GM23338 (cell line): ENCODE data around the gene ZMYND19. TPM values are rescaled to one million over a fixed set of nuclear protein-coding genes. Genes with fewer than 3 reads are reported as not detected.

Experiments
- ATAC-seq: fragments of 200-7000 bp; cut with Tn5 transposase; 3 replicates; pipeline ENCODE4 v1.9.1; 2020
- DNase-seq: peaks from one replicate; pipeline ENCODE4 v3.0.0-alpha.2; 2015; ENCODE audit warnings: low spot score
- H2AFZ ChIP-seq: fragments of 200-600 bp; sonication (generic); 2 replicates; pipeline ENCODE4 v1.8.0; 2016; ENCODE audit warnings: antibody characterized with exemption, mild to moderate bottlenecking, moderate library complexity
- H3F3A ChIP-seq: fragments of 200-600 bp; sonication (generic); replicated peaks from 2 replicates; pipeline ENCODE4 v1.8.0; 2017; ENCODE audit warnings: antibody characterized with exemption, mixed run types, low read depth
- H3K27ac ChIP-seq: fragments of 200-600 bp; sonication (generic); 2 replicates; pipeline ENCODE4 v1.6.1; 2016; ENCODE audit warnings: low read depth
- H3K27me3 ChIP-seq: fragments of 200-600 bp; sonication (generic); 2 replicates; pipeline ENCODE4 v1.8.0; 2016; ENCODE audit warnings: mild to moderate bottlenecking, mixed run types, moderate library complexity; ENCODE audit not compliant: insufficient read depth
- H3K36me3 ChIP-seq: fragments of 200-600 bp; sonication (generic); 2 replicates; pipeline ENCODE4 v1.8.0; 2016; ENCODE audit warnings: mild to moderate bottlenecking; ENCODE audit not compliant: insufficient read depth
- H3K4me1 ChIP-seq: fragments of 200-600 bp; sonication (generic); 2 replicates; pipeline ENCODE4 v1.8.0; 2016; ENCODE audit warnings: mild to moderate bottlenecking, moderate library complexity; ENCODE audit not compliant: insufficient read depth
- H3K4me2 ChIP-seq: fragments of 200-600 bp; sonication (generic); 2 replicates; pipeline ENCODE4 v1.7.1; 2017; ENCODE audit warnings: mixed run types
- H3K4me3 ChIP-seq: fragments of 200-600 bp; sonication (generic); 2 replicates; pipeline ENCODE4 v1.6.1; 2016; ENCODE audit warnings: mixed run types
- H3K79me2 ChIP-seq: fragments of 200-600 bp; sonication (generic); replicated peaks from 2 replicates; pipeline ENCODE4 v1.8.0; 2017; ENCODE audit warnings: mild to moderate bottlenecking; ENCODE audit not compliant: insufficient read depth
- H3K9me2 ChIP-seq: fragments of 200-600 bp; sonication (generic); 2 replicates; pipeline ENCODE4 v1.8.0; 2017; ENCODE audit not compliant: insufficient read depth
- H4K20me1 ChIP-seq: fragments of 200-600 bp; sonication (generic); replicated peaks from 2 replicates; pipeline ENCODE4 v1.8.0; 2017; ENCODE audit warnings: mild to moderate bottlenecking; ENCODE audit not compliant: insufficient read depth
- H3K27ac Mint-ChIP-seq: 2 replicates; pipeline ENCODE4 v1.8.0; 2020; ENCODE audit warnings: inconsistent platforms, mild to moderate bottlenecking, moderate library complexity, mixed read lengths
- H3K27me3 Mint-ChIP-seq: 3 replicates; pipeline ENCODE4 v1.8.0; 2022; ENCODE audit warnings: low read depth, mild to moderate bottlenecking, moderate library complexity, mixed read lengths, inconsistent platforms; ENCODE audit not compliant: insufficient read depth, poor library complexity
- H3K36me3 Mint-ChIP-seq: 3 replicates; pipeline ENCODE4 v1.8.0; 2021; ENCODE audit warnings: low read depth, mild to moderate bottlenecking, inconsistent platforms, moderate library complexity, mixed read lengths
- H3K4me1 Mint-ChIP-seq: 3 replicates; pipeline ENCODE4 v1.8.0; 2020; ENCODE audit warnings: mild to moderate bottlenecking, inconsistent platforms, mixed read lengths
- H3K4me3 Mint-ChIP-seq: 3 replicates; pipeline ENCODE4 v1.8.0; 2021; ENCODE audit warnings: moderate library complexity, mild to moderate bottlenecking, inconsistent platforms, mixed read lengths
- H3K9me3 Mint-ChIP-seq: 3 replicates; pipeline ENCODE4 v1.8.0; 2020; ENCODE audit warnings: moderate library complexity, mild to moderate bottlenecking, inconsistent platforms, mixed read lengths
- CREB1 ChIP-seq: fragments of 250-450 bp; sonication (Bioruptor Pico); IDR thresholded peaks from 2 replicates; pipeline ENCODE4 v1.5.0; 2020; ENCODE audit warnings: low read depth, mild to moderate bottlenecking, moderate library complexity
- EZH2 ChIP-seq: fragments of 200-600 bp; sonication (generic); IDR thresholded peaks from one replicate; pipeline ENCODE4 v1.8.0; 2017; ENCODE audit warnings: antibody characterized with exemption, mild to moderate bottlenecking, low read depth; ENCODE audit not compliant: unreplicated experiment
- EZH2phosphoT487 ChIP-seq: fragments of 200-600 bp; sonication (generic); IDR thresholded peaks from one replicate; pipeline ENCODE4 v1.8.1; 2018; ENCODE audit warnings: antibody characterized with exemption; ENCODE audit not compliant: unreplicated experiment
- JUNB ChIP-seq: IDR thresholded peaks from one replicate; pipeline ENCODE4 v1.6.1; 2016; ENCODE audit warnings: antibody characterized with exemption; ENCODE audit not compliant: unreplicated experiment
- NANOG ChIP-seq: IDR thresholded peaks from 2 replicates; pipeline ENCODE4 v1.6.1; 2016; ENCODE audit warnings: antibody characterized with exemption, borderline replicate concordance
- POLR2AphosphoS5 ChIP-seq: IDR thresholded peaks from 2 replicates; pipeline ENCODE4 v1.6.1; 2016; ENCODE audit warnings: antibody characterized with exemption, low read depth
- STAT1 ChIP-seq: IDR thresholded peaks from one replicate; pipeline ENCODE4 v1.6.1; 2016; ENCODE audit warnings: antibody characterized with exemption; ENCODE audit not compliant: unreplicated experiment
- ZNF114 ChIP-seq: fragments of 250-450 bp; sonication (Bioruptor Pico); IDR thresholded peaks from 2 replicates; pipeline ENCODE4 v1.5.0; 2020; ENCODE audit warnings: mild to moderate bottlenecking, moderate library complexity
- ZNF331 ChIP-seq: fragments of 250-450 bp; sonication (Bioruptor Pico); IDR thresholded peaks from 2 replicates; pipeline ENCODE4 v1.5.0; 2020; ENCODE audit warnings: low read depth, mild to moderate bottlenecking, moderate library complexity
- polyA plus RNA-seq: library from polyadenylated mRNA; unstranded; fragments of >200 nt; fragmentation: Nextera tagmentation; extraction: Ambion mirVana; gene quantifications from 2 replicates; pipeline ENCODE4 v1.2.1, GENCODE V29; 2016
- total RNA-seq: library from RNA; depleted of rRNA; stranded (reverse); fragments of >200 nt; shearing (Covaris generic); gene quantifications from 2 replicates; pipeline ENCODE4 v1.2.3, GENCODE V29; 2014
- TF ChIP-seq, protein P1 (sequence below): fragments of 250-450 bp; sonication (Bioruptor Pico); IDR thresholded peaks from 2 replicates; pipeline ENCODE4 v1.5.0; 2020; ENCODE audit warnings: mild to moderate bottlenecking, moderate library complexity
- TF ChIP-seq, protein P2 (sequence below): IDR thresholded peaks from 2 replicates; pipeline ENCODE4 v1.6.1; 2016; ENCODE audit warnings: antibody characterized with exemption
- TF ChIP-seq, protein P3 (sequence below), 2 experiments: fragments of 200-600 bp in 1 of 2; sonication (generic) in 1 of 2; conservative IDR thresholded peaks; 2 replicates each; pipeline versions ENCODE4 v1.5.1 to v1.6.1; 2016 to 2017; ENCODE audit warnings: antibody characterized with exemption in 2 of 2, low read depth in 2 of 2, mild to moderate bottlenecking in 2 of 2, moderate library complexity in 1 of 2
- TF ChIP-seq, protein P4 (sequence below): IDR thresholded peaks from one replicate; pipeline ENCODE4 v1.6.1; 2018; ENCODE audit warnings: antibody characterized with exemption; ENCODE audit not compliant: unreplicated experiment

ZMYND19 gene
- total and polyA plus RNA-seq, 2 experiments from 2014 or later = 25.8 to 58.5 TPM

DNA sequence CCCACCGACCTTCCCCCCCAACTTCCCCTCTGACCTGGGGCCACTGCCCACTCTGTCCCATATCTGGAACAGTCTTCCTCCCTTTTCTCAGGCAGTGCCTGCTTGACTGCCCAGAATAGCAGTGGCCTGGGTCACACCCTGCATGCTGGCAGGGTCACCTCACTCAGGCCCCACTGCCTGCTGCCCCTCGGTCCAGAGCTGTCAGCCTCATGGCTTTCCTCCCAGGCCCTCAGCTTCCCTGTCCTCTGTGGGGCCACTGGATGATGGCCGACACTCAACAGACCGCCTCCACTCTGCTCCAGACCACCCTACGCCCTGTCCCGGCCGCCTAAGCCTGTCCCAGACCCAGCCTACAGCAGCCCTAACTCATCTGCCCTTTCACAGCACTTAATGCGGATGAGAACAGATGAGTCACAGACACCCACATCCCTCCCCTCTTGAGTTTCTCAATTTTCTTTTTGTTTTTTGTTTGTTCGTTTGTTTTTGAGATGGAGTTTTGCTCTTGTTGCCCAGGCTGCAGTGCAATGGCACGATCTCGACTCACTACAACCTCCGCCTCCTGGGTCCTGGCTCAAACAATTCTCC, 46.0 kb downstream of the ZMYND19 start:
- Mint-ChIP-seq H3K4me3 (no peak overlapping the region), H3K4me1 (no peaks in the 10 kb centered on the region), H3K27ac (no peak overlapping the region), H3K36me3 (peaks cover 15% of the 10 kb centered on the region), H3K27me3 (peaks cover 7% of the 10 kb centered on the region), H3K9me3 (peaks cover 19% of the 10 kb centered on the region)
- ATAC-seq (no peak), DNase-seq (no peak)
- Histone ChIP-seq H2AFZ (no peak overlapping the region), H3K4me1 (no peaks in the 10 kb centered on the region), H4K20me1 (no peaks in the 10 kb centered on the region), H3K27me3 (no peaks in the 10 kb centered on the region), H3K9me2 (no peaks in the 10 kb centered on the region), H3K79me2 (no peaks in the 10 kb centered on the region), H3K36me3 (no peaks in the 10 kb centered on the region), H3K27ac (no peak overlapping the region), H3K4me3 (no peak overlapping the region), H3F3A (no peaks in the 10 kb centered on the region), H3K4me2 (no peak overlapping the region)
- TF ChIP-seq, protein P1, sequence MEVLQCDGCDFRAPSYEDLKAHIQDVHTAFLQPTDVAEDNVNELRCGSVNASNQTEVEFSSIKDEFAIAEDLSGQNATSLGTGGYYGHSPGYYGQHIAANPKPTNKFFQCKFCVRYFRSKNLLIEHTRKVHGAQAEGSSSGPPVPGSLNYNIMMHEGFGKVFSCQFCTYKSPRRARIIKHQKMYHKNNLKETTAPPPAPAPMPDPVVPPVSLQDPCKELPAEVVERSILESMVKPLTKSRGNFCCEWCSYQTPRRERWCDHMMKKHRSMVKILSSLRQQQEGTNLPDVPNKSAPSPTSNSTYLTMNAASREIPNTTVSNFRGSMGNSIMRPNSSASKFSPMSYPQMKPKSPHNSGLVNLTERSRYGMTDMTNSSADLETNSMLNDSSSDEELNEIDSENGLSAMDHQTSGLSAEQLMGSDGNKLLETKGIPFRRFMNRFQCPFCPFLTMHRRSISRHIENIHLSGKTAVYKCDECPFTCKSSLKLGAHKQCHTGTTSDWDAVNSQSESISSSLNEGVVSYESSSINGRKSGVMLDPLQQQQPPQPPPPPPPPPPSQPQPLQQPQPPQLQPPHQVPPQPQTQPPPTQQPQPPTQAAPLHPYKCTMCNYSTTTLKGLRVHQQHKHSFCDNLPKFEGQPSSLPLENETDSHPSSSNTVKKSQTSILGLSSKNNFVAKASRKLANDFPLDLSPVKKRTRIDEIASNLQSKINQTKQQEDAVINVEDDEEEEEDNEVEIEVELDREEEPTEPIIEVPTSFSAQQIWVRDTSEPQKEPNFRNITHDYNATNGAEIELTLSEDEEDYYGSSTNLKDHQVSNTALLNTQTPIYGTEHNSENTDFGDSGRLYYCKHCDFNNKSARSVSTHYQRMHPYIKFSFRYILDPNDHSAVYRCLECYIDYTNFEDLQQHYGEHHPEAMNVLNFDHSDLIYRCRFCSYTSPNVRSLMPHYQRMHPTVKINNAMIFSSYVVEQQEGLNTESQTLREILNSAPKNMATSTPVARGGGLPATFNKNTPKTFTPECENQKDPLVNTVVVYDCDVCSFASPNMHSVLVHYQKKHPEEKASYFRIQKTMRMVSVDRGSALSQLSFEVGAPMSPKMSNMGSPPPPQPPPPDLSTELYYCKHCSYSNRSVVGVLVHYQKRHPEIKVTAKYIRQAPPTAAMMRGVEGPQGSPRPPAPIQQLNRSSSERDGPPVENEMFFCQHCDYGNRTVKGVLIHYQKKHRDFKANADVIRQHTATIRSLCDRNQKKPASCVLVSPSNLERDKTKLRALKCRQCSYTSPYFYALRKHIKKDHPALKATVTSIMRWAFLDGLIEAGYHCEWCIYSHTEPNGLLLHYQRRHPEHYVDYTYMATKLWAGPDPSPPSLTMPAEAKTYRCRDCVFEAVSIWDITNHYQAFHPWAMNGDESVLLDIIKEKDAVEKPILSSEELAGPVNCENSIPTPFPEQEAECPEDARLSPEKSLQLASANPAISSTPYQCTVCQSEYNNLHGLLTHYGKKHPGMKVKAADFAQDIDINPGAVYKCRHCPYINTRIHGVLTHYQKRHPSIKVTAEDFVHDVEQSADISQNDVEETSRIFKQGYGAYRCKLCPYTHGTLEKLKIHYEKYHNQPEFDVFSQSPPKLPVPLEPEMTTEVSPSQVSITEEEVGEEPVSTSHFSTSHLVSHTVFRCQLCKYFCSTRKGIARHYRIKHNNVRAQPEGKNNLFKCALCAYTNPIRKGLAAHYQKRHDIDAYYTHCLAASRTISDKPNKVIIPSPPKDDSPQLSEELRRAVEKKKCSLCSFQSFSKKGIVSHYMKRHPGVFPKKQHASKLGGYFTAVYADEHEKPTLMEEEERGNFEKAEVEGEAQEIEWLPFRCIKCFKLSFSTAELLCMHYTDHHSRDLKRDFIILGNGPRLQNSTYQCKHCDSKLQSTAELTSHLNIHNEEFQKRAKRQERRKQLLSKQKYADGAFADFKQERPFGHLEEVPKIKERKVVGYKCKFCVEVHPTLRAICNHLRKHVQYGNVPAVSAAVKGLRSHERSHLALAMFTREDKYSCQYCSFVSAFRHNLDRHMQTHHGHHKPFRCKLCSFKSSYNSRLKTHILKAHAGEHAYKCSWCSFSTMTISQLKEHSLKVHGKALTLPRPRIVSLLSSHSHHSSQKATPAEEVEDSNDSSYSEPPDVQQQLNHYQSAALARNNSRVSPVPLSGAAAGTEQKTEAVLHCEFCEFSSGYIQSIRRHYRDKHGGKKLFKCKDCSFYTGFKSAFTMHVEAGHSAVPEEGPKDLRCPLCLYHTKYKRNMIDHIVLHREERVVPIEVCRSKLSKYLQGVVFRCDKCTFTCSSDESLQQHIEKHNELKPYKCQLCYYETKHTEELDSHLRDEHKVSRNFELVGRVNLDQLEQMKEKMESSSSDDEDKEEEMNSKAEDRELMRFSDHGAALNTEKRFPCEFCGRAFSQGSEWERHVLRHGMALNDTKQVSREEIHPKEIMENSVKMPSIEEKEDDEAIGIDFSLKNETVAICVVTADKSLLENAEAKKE (CRISPR knock-in tag) = no peak
- no peak for TF ChIP-seq EZH2phosphoT487
- TF ChIP-seq STAT1 = no peak
- no peak for TF ChIP-seq POLR2AphosphoS5
- TF ChIP-seq NANOG = no peak
- TF ChIP-seq JUNB = no peak
- no peak for TF ChIP-seq CREB1 (CRISPR knock-in tag)
- TF ChIP-seq ZNF331 (CRISPR knock-in tag) = no peak
- no peak for TF ChIP-seq EZH2
- TF ChIP-seq, protein P2, sequence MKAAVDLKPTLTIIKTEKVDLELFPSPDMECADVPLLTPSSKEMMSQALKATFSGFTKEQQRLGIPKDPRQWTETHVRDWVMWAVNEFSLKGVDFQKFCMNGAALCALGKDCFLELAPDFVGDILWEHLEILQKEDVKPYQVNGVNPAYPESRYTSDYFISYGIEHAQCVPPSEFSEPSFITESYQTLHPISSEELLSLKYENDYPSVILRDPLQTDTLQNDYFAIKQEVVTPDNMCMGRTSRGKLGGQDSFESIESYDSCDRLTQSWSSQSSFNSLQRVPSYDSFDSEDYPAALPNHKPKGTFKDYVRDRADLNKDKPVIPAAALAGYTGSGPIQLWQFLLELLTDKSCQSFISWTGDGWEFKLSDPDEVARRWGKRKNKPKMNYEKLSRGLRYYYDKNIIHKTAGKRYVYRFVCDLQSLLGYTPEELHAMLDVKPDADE = no peak
- TF ChIP-seq, protein P3, sequence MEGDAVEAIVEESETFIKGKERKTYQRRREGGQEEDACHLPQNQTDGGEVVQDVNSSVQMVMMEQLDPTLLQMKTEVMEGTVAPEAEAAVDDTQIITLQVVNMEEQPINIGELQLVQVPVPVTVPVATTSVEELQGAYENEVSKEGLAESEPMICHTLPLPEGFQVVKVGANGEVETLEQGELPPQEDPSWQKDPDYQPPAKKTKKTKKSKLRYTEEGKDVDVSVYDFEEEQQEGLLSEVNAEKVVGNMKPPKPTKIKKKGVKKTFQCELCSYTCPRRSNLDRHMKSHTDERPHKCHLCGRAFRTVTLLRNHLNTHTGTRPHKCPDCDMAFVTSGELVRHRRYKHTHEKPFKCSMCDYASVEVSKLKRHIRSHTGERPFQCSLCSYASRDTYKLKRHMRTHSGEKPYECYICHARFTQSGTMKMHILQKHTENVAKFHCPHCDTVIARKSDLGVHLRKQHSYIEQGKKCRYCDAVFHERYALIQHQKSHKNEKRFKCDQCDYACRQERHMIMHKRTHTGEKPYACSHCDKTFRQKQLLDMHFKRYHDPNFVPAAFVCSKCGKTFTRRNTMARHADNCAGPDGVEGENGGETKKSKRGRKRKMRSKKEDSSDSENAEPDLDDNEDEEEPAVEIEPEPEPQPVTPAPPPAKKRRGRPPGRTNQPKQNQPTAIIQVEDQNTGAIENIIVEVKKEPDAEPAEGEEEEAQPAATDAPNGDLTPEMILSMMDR (conservative IDR thresholded peaks at IDR 0.05; ENCODE audit: low read depth in 2 of 2) = no peak
- TF ChIP-seq, protein P4, sequence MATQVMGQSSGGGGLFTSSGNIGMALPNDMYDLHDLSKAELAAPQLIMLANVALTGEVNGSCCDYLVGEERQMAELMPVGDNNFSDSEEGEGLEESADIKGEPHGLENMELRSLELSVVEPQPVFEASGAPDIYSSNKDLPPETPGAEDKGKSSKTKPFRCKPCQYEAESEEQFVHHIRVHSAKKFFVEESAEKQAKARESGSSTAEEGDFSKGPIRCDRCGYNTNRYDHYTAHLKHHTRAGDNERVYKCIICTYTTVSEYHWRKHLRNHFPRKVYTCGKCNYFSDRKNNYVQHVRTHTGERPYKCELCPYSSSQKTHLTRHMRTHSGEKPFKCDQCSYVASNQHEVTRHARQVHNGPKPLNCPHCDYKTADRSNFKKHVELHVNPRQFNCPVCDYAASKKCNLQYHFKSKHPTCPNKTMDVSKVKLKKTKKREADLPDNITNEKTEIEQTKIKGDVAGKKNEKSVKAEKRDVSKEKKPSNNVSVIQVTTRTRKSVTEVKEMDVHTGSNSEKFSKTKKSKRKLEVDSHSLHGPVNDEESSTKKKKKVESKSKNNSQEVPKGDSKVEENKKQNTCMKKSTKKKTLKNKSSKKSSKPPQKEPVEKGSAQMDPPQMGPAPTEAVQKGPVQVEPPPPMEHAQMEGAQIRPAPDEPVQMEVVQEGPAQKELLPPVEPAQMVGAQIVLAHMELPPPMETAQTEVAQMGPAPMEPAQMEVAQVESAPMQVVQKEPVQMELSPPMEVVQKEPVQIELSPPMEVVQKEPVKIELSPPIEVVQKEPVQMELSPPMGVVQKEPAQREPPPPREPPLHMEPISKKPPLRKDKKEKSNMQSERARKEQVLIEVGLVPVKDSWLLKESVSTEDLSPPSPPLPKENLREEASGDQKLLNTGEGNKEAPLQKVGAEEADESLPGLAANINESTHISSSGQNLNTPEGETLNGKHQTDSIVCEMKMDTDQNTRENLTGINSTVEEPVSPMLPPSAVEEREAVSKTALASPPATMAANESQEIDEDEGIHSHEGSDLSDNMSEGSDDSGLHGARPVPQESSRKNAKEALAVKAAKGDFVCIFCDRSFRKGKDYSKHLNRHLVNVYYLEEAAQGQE = no peak
- TF ChIP-seq ZNF114 = no peak
